K562 (cell line): ENCODE measurements around the gene TP53BP2. TPM values are rescaled to one million over a fixed set of nuclear protein-coding genes. Genes with fewer than 3 reads are reported as not detected.
A peak's percentile ranks its signal among the peaks of the same experiment; 100 is the strongest.

Source experiments
- ARHGAP35 ChIP-seq: fragments of 450-650 bp; IDR thresholded peaks from 2 replicates; pipeline ENCODE4 v1.6.1; 2018; ENCODE audit not compliant: partially characterized antibody
- BHLHE40 ChIP-seq: IDR thresholded peaks from 2 replicates; pipeline ENCODE4 v1.6.1; 2011; ENCODE audit warnings: low read length, improper control_type of control experiment
- CBFB ChIP-seq: sonication (generic); formaldehyde crosslinking; IDR thresholded peaks from 2 replicates; pipeline ENCODE4 v1.4.0; 2020; ENCODE audit warnings: mild to moderate bottlenecking, missing genetic modification reagents
- CREM ChIP-seq: IDR thresholded peaks from 2 replicates; pipeline ENCODE4 v1.6.1; 2014; ENCODE audit warnings: antibody characterized with exemption, low read depth
- CTCF ChIP-seq, 3 experiments: IDR thresholded peaks in 2 of 3; conservative IDR thresholded peaks in 1 of 3; 2 replicates each; pipeline ENCODE4 v1.5.1; 2011 to 2012; ENCODE audit warnings: low read length in 3 of 3, mild to moderate bottlenecking in 3 of 3, control low read depth in 2 of 3, improper control_type of control experiment in 1 of 3, inconsistent platforms in 1 of 3, low read depth in 1 of 3, mixed read lengths in 1 of 3, moderate library complexity in 1 of 3; ENCODE audit not compliant: insufficient read depth in 2 of 3
- ESRRA ChIP-seq: fragments of 450-650 bp; IDR thresholded peaks from 2 replicates; pipeline ENCODE4 v1.6.1; 2014; ENCODE audit warnings: low read depth, mild to moderate bottlenecking, moderate library complexity, borderline replicate concordance
- FOXM1 ChIP-seq, 2 experiments: fragments of 450-650 bp in 1 of 2; sonication (generic) in 1 of 2; formaldehyde crosslinking in 1 of 2; IDR thresholded peaks; 2 replicates each; pipeline versions ENCODE4 v1.6.1 to v1.9.0; 2017 to 2022; ENCODE audit warnings: low read depth in 2 of 2, mild to moderate bottlenecking in 2 of 2, missing genetic modification reagents in 1 of 2, moderate library complexity in 1 of 2
- KHSRP ChIP-seq: fragments of 450-650 bp; IDR thresholded peaks from 2 replicates; pipeline ENCODE4 v1.6.1; 2017
- PHF8 ChIP-seq: fragments of 200-600 bp; sonication (generic); IDR thresholded peaks from 2 replicates; pipeline ENCODE4 v1.6.1; 2012; ENCODE audit warnings: mixed run types, mild to moderate bottlenecking, inconsistent platforms, low read length, moderate library complexity, borderline replicate concordance
- RAD51 ChIP-seq: fragments of 450-650 bp; IDR thresholded peaks from 2 replicates; pipeline ENCODE4 v1.7.1; 2016; ENCODE audit warnings: low read depth, mild to moderate bottlenecking, borderline replicate concordance
- RFX1 ChIP-seq: fragments of 450-650 bp; IDR thresholded peaks from 2 replicates; pipeline ENCODE4 v1.6.1; 2016; ENCODE audit warnings: mild to moderate bottlenecking, moderate library complexity
- TEAD2 ChIP-seq: fragments of 450-650 bp; IDR thresholded peaks from 2 replicates; pipeline ENCODE4 v1.6.1; 2016; ENCODE audit warnings: missing genetic modification characterization, control low read depth, missing compliant biosample characterization
- TOE1 ChIP-seq, 2 experiments: fragments of 450-650 bp in 1 of 2; sonication (generic) in 1 of 2; formaldehyde crosslinking in 1 of 2; IDR thresholded peaks; 2 replicates each; pipeline versions ENCODE4 v1.7.1 to v1.8.0; 2016 to 2022; ENCODE audit warnings: borderline replicate concordance in 2 of 2, mild to moderate bottlenecking in 2 of 2, antibody characterized with exemption in 1 of 2, inconsistent platforms in 1 of 2, low read depth in 1 of 2, missing genetic modification reagents in 1 of 2, moderate library complexity in 1 of 2
- ZNF134 ChIP-seq: fragments of 250-450 bp; sonication (Bioruptor Pico); conservative IDR thresholded peaks from 2 replicates; pipeline ENCODE4 v1.4.0; 2020
- ZNF24 ChIP-seq: fragments of 450-650 bp; IDR thresholded peaks from 2 replicates; pipeline ENCODE4 v1.6.1; 2016
- ZNF57 ChIP-seq: fragments of 450-650 bp; formaldehyde crosslinking; IDR thresholded peaks from 2 replicates; pipeline ENCODE4 v1.4.0; 2020; ENCODE audit warnings: mild to moderate bottlenecking, moderate library complexity
- ZNF639 ChIP-seq, 2 experiments: fragments of 200-800 bp in 1 of 2; sonication (Bioruptor generic) in 1 of 2; sonication (generic) in 1 of 2; formaldehyde crosslinking in 1 of 2; IDR thresholded peaks in 1 of 2; conservative IDR thresholded peaks in 1 of 2; 2 replicates each; pipeline versions ENCODE4 v1.5.0 to v1.6.1; 2016 to 2020; ENCODE audit warnings: missing compliant biosample characterization in 1 of 2, missing genetic modification characterization in 1 of 2, missing genetic modification reagents in 1 of 2
- ZNF644 ChIP-seq: fragments of 200-800 bp; sonication (Bioruptor generic); IDR thresholded peaks from 2 replicates; pipeline ENCODE4 v1.6.1; 2016; ENCODE audit warnings: low read depth, missing genetic modification characterization, missing compliant biosample characterization
- ZNF668 ChIP-seq: fragments of 250-450 bp; sonication (Bioruptor Pico); IDR thresholded peaks from 2 replicates; pipeline ENCODE4 v1.8.0; 2022; ENCODE audit warnings: mild to moderate bottlenecking, inconsistent platforms
- polyA plus RNA-seq, 8 experiments: library from polyadenylated mRNA; depleted of rRNA in 4 of 8; stranded (reverse) in 5 of 8; unstranded in 3 of 8; fragments of >200 nt; fragmentation: Nextera tagmentation in 2 of 8; fragmentation: Illumina TruSeq in 1 of 8; extraction: Ambion mirVana in 2 of 8; extraction: Trizol in 1 of 8; gene quantifications; 2 replicates each; pipeline versions ENCODE4 v1.2.1 to v1.2.3, GENCODE V29; 2011 to 2014; ENCODE audit warnings: inconsistent platforms in 1 of 8, missing spikeins in 1 of 8
- total RNA-seq, 7 experiments: library from RNA; depleted of rRNA in 6 of 7; stranded (reverse); fragments of >200 nt in 6 of 7; fragmentation: Illumina TruSeq in 2 of 7; extraction: Trizol in 2 of 7; gene quantifications; 2 replicates each; pipeline versions ENCODE4 v1.2.1 to v1.2.3, GENCODE V29; 2011 to 2021; ENCODE audit warnings: low replicate concordance in 1 of 7
- TF ChIP-seq, protein P1 (sequence below): IDR thresholded peaks from 2 replicates; pipeline ENCODE4 v1.6.1; 2011; ENCODE audit not compliant: insufficient read length; ENCODE audit errors: extremely low read depth

Gene TP53BP2
- total and polyA plus RNA-seq, 9 of the 15 experiments (the other 6 are each of a cell fraction or from before 2014, with no cell fraction given): 17.0 to 69.6 (median 40.1) TPM

GRCh38 chr1:223771814-223772770 lies 73.7 kb downstream of the TP53BP2 start (continued):
- TF ChIP-seq CTCF (IDR thresholded peaks at IDR 0.05 in 2 of 3, conservative IDR thresholded peaks at IDR 0.05 in 1 of 3; ENCODE audit: insufficient read depth in 2 of 3, low read depth in 1 of 3, low read length in 3 of 3) (no peak), CREM (peak; percentile 85), KHSRP (no peak; the same call in 1 of the 2 replicates), FOXM1 (IDR thresholded peaks at IDR 0.05; ENCODE audit: low read depth) (peak; percentile 63), FOXM1 (CRISPR knock-in tag; IDR thresholded peaks at IDR 0.05; ENCODE audit: low read depth) (no peak), ZNF57 (CRISPR knock-in tag) (no peak), ESRRA (peak; percentile 66), ZNF639 (CRISPR knock-in tag; conservative IDR thresholded peaks at IDR 0.05 in 1 of 2, IDR thresholded peaks at IDR 0.05 in 1 of 2) (peak in 1 of 2 experiments; percentile 95; a peak in 2 of 4 replicates), ARHGAP35 (no peak), TEAD2 (peak; percentile 54; the same call in 1 of the 2 replicates), TOE1 (IDR thresholded peaks at IDR 0.05; ENCODE audit: borderline replicate concordance) (peak; percentile 72; the same call in 1 of the 2 replicates), TOE1 (CRISPR knock-in tag; IDR thresholded peaks at IDR 0.05; ENCODE audit: borderline replicate concordance, low read depth) (no peak), ZNF24 (peak; percentile 32; the same call in 1 of the 2 replicates), CBFB (no peak), BHLHE40 (0 out of 2 replicates have a peak, but pooled peaks have one; percentile 45), PHF8 (peak; percentile 33; the same call in 1 of the 2 replicates), ZNF644 (peak; percentile 75; the same call in 1 of the 2 replicates), RFX1 (0 out of 2 replicates have a peak, but pooled peaks have one; percentile 2), ZNF668 (CRISPR knock-in tag) (peak; percentile 87), RAD51 (0 out of 2 replicates have a peak, but pooled peaks have one; percentile 20), ZNF134 (CRISPR knock-in tag) (peak; percentile 37; the same call in 1 of the 2 replicates)
- TF ChIP-seq, protein P1, sequence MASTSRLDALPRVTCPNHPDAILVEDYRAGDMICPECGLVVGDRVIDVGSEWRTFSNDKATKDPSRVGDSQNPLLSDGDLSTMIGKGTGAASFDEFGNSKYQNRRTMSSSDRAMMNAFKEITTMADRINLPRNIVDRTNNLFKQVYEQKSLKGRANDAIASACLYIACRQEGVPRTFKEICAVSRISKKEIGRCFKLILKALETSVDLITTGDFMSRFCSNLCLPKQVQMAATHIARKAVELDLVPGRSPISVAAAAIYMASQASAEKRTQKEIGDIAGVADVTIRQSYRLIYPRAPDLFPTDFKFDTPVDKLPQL: peak; percentile 22
